ENCODE results near the gene KCTD16. TPM values are rescaled to one million over a fixed set of nuclear protein-coding genes. Genes with fewer than 3 reads are reported as not detected.

The KCTD16 gene
- total RNA-seq, 2 donors from 2014 or later: 0.27 to 0.35 TPM

DNA sequence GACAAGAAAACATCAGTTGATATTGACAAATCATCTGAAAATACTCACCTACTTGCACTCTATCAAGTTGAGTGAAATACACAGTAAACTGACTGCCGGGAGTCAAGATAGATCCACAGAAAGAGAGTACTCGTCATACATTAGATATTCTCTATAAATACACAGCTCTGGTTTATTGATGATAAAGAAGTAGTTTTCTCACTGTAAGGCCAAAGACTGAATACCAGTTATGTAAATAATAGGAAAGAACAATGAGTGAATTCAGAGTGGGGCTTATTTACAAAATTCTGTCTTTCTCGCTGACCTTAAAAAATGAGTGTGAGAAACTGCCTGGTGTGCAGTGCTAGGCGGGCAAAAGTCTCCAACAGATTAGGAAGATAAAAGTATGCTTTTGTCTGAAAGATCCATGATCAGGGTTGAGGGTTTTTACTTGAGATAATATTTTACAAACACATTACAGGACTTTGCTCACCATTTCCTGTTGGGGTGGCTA, 341.0 kb downstream of the KCTD16 start:
- Histone ChIP-seq H3K9me3 (no peaks in the 10 kb centered on the region), H3K4me1 (ENCODE audit: control insufficient read depth in 1 of 2, low read depth in 2 of 2) (no peaks in the 10 kb centered on the region), H3K36me3 (no peaks in the 10 kb centered on the region), H3K27ac (no peak overlapping the region), H3K4me3 (no peak overlapping the region), H3K27me3 (replicated peaks; ENCODE audit: insufficient read depth) (no peaks in the 10 kb centered on the region)
- ATAC-seq (ENCODE audit: insufficient number of reproducible peaks, low FRiP score, low read depth) (no peak), DNase-seq (ENCODE audit: low spot score) (no peak)
- TF ChIP-seq, protein P1, sequence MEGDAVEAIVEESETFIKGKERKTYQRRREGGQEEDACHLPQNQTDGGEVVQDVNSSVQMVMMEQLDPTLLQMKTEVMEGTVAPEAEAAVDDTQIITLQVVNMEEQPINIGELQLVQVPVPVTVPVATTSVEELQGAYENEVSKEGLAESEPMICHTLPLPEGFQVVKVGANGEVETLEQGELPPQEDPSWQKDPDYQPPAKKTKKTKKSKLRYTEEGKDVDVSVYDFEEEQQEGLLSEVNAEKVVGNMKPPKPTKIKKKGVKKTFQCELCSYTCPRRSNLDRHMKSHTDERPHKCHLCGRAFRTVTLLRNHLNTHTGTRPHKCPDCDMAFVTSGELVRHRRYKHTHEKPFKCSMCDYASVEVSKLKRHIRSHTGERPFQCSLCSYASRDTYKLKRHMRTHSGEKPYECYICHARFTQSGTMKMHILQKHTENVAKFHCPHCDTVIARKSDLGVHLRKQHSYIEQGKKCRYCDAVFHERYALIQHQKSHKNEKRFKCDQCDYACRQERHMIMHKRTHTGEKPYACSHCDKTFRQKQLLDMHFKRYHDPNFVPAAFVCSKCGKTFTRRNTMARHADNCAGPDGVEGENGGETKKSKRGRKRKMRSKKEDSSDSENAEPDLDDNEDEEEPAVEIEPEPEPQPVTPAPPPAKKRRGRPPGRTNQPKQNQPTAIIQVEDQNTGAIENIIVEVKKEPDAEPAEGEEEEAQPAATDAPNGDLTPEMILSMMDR (IDR thresholded peaks at IDR 0.05): no peak

- no peaks in the 10 kb centered on the region for H3K4me1 ChIP-seq (ENCODE audit: control insufficient read depth in 1 of 2, low read depth in 2 of 2)
- no peaks in the 10 kb centered on the region for H3K9me3 ChIP-seq
- H3K36me3 ChIP-seq: no peaks in the 10 kb centered on the region
- H3K27ac ChIP-seq: no peak overlapping the region
- TF ChIP-seq, protein P1 (IDR thresholded peaks at IDR 0.05): no peak
- no peak overlapping the region for H3K4me3 ChIP-seq
- DNase-seq (ENCODE audit: low spot score) (no peak), ATAC-seq (ENCODE audit: insufficient number of reproducible peaks, low FRiP score, low read depth) (no peak)
- H3K27me3 ChIP-seq (replicated peaks; ENCODE audit: insufficient read depth): no peaks in the 10 kb centered on the region
Observed at GRCh38 chr5:144522698-144523097, 352.0 kb downstream of the KCTD16 start.

DNA sequence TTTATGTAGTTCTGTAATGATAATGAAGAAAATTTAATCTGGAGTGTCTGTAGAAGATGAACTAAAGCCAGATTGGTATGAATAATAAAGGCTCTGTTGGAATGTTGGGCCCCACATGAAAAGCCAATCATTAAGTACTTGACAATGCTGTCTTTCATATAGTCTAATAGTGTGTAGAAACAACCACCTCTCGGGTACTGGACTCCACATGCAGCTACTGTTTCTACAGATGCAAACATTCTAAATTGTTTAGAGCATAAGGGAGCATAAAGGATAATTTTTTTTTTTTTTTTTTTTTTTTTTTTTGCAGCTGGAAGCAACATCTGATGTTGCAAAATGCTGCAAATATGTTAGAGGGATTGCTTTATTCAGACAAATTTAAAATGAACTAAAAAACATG, 354.3 kb downstream of the KCTD16 start:
- Histone ChIP-seq H3K27ac (no peak overlapping the region), H3K36me3 (no peaks in the 10 kb centered on the region), H3K27me3 (replicated peaks; ENCODE audit: insufficient read depth) (no peaks in the 10 kb centered on the region), H3K4me3 (no peak overlapping the region), H3K9me3 (no peaks in the 10 kb centered on the region), H3K4me1 (ENCODE audit: control insufficient read depth in 1 of 2, low read depth in 2 of 2) (no peaks in the 10 kb centered on the region)
- TF ChIP-seq, protein P1 (IDR thresholded peaks at IDR 0.05): no peak
- ATAC-seq (ENCODE audit: insufficient number of reproducible peaks, low FRiP score, low read depth) (no peak), DNase-seq (ENCODE audit: low spot score) (no peak)

DNA sequence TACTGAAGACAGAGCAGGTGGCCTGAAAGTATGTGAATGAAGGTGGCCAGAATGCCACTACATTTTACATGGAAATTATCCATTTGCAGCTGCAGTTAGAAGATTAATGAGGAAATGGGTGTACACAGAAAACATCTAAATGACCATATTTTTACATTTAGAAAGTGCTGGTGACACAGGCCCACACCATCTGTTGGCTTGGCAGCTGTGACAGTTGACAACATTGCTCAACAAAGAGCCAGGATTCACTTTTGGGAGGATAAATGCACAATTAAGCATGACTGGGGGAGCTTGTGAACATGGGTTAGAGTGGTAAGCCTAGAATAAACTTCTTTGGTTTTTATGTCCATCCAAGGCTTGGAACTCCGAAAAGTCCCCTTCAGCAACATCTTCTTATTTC, 360.5 kb downstream of the KCTD16 start:
- Histone ChIP-seq H3K4me3 (no peak overlapping the region), H3K4me1 (ENCODE audit: control insufficient read depth in 1 of 2, low read depth in 2 of 2) (no peaks in the 10 kb centered on the region), H3K9me3 (no peaks in the 10 kb centered on the region), H3K27me3 (replicated peaks; ENCODE audit: insufficient read depth) (no peaks in the 10 kb centered on the region), H3K36me3 (no peaks in the 10 kb centered on the region), H3K27ac (no peak overlapping the region)
- DNase-seq (ENCODE audit: low spot score): no peak
- ATAC-seq (ENCODE audit: insufficient number of reproducible peaks, low FRiP score, low read depth): no peak
- TF ChIP-seq, protein P1 (IDR thresholded peaks at IDR 0.05): no peak

Other genes with a start within 250 kb of the KCTD16 start
- gene YIPF5, start 214 bp upstream of the KCTD16 start, total RNA-seq: 10 to 100 TPM; 41.2 to 45.4 TPM

Data from thoracic aorta (tissue), 2 donors.